HepG2 (cell line): ENCODE data around the gene RASSF7. TPM values are rescaled to one million over a fixed set of nuclear protein-coding genes. Genes with fewer than 3 reads are reported as not detected.

Source experiments
- ATF3 ChIP-seq: sonication (generic); formaldehyde crosslinking; IDR thresholded peaks from 2 replicates; pipeline ENCODE4 v1.4.0; 2020; ENCODE audit warnings: missing genetic modification reagents
- BORCS8-MEF2B ChIP-seq: sonication (generic); formaldehyde crosslinking; IDR thresholded peaks from 2 replicates; pipeline ENCODE4 v1.8.0; 2022; ENCODE audit warnings: mild to moderate bottlenecking, missing genetic modification reagents
- CCAR2 ChIP-seq: fragments of 200-400 bp; formaldehyde crosslinking; optimal IDR thresholded peaks from 2 replicates; pipeline ENCODE3; 2018; ENCODE audit warnings: low read depth, mild to moderate bottlenecking, low read length, moderate library complexity
- DR1 ChIP-seq: sonication (generic); formaldehyde crosslinking; IDR thresholded peaks from 2 replicates; pipeline ENCODE4 v1.8.0; 2021; ENCODE audit warnings: mild to moderate bottlenecking, missing genetic modification reagents, inconsistent platforms
- GPN1 ChIP-seq: sonication (generic); formaldehyde crosslinking; IDR thresholded peaks from 2 replicates; pipeline ENCODE4 v1.5.1; 2020; ENCODE audit warnings: missing genetic modification reagents, borderline replicate concordance
- JDP2 ChIP-seq: sonication (generic); formaldehyde crosslinking; IDR thresholded peaks from 2 replicates; pipeline ENCODE4 v1.8.1; 2022; ENCODE audit warnings: missing genetic modification reagents, borderline replicate concordance
- PAXIP1 ChIP-seq: sonication (generic); formaldehyde crosslinking; conservative IDR thresholded peaks from 2 replicates; pipeline ENCODE4 v1.4.0; 2020; ENCODE audit warnings: mild to moderate bottlenecking, missing genetic modification reagents, moderate library complexity
- SIN3A ChIP-seq: IDR thresholded peaks from 2 replicates; pipeline ENCODE4 v1.6.1; 2011; ENCODE audit warnings: low read depth, mild to moderate bottlenecking, control low read depth, low read length, borderline replicate concordance
- SIN3B ChIP-seq: fragments of 150-350 bp; IDR thresholded peaks from 2 replicates; pipeline ENCODE4 v1.6.1; 2014; ENCODE audit warnings: low read length
- SP140L ChIP-seq: sonication (generic); formaldehyde crosslinking; IDR thresholded peaks from 2 replicates; pipeline ENCODE4 v1.4.0; 2020; ENCODE audit warnings: missing genetic modification reagents, borderline replicate concordance
- SSRP1 ChIP-seq: IDR thresholded peaks from 2 replicates; pipeline ENCODE4 v1.6.1; 2016; ENCODE audit warnings: control low read depth
- ZNF512B ChIP-seq: sonication (generic); formaldehyde crosslinking; IDR thresholded peaks from 2 replicates; pipeline ENCODE4 v1.5.1; 2020; ENCODE audit warnings: missing genetic modification reagents, mild to moderate bottlenecking, borderline replicate concordance
- ZNF75D ChIP-seq: sonication (generic); formaldehyde crosslinking; IDR thresholded peaks from 2 replicates; pipeline ENCODE4 v1.8.1; 2023; ENCODE audit warnings: missing genetic modification reagents, mild to moderate bottlenecking, borderline replicate concordance
- ZNF776 ChIP-seq: sonication (generic); formaldehyde crosslinking; IDR thresholded peaks from 2 replicates; pipeline ENCODE4 v1.4.0; 2020; ENCODE audit warnings: mild to moderate bottlenecking, missing genetic modification reagents
- ZNF792 ChIP-seq: IDR thresholded peaks from 2 replicates; pipeline ENCODE4 v1.6.1; 2016
- ZSCAN20 ChIP-seq: sonication (generic); formaldehyde crosslinking; IDR thresholded peaks from 2 replicates; pipeline ENCODE4 v1.4.0; 2020; ENCODE audit warnings: missing genetic modification reagents, mild to moderate bottlenecking, borderline replicate concordance
- polyA plus RNA-seq, 8 experiments: library from polyadenylated mRNA; depleted of rRNA in 3 of 8; stranded (reverse) in 7 of 8; unstranded in 1 of 8; fragments of >200 nt; fragmentation: Illumina TruSeq in 4 of 8; extraction: Trizol in 4 of 8; gene quantifications; 2 replicates each; pipeline versions ENCODE4 v1.2.1 to v1.2.3, GENCODE V29; 2011 to 2016; ENCODE audit warnings: low read depth in 4 of 8, missing spikeins in 1 of 8, mixed read lengths in 1 of 8; ENCODE audit not compliant: insufficient read depth in 1 of 8
- total RNA-seq, 5 experiments: library from RNA; depleted of rRNA; stranded (reverse); fragments of >200 nt; fragmentation: Illumina TruSeq; extraction: Trizol; gene quantifications; 2 replicates each; pipeline ENCODE4 v1.2.3, GENCODE V29; 2016; ENCODE audit warnings: low read depth in 1 of 5
- TF ChIP-seq, protein P1 (sequence below): sonication (generic); formaldehyde crosslinking; IDR thresholded peaks from 2 replicates; pipeline ENCODE4 v1.8.1; 2023; ENCODE audit warnings: mild to moderate bottlenecking, inconsistent platforms, moderate library complexity, missing genetic modification reagents, borderline replicate concordance
- TF ChIP-seq, protein P2 (sequence below): sonication (generic); formaldehyde crosslinking; IDR thresholded peaks from 2 replicates; pipeline ENCODE4 v1.8.0; 2022; ENCODE audit warnings: low read depth, missing genetic modification reagents
- TF ChIP-seq, protein P3 (sequence below): sonication (generic); formaldehyde crosslinking; conservative IDR thresholded peaks from 2 replicates; pipeline ENCODE4 v1.8.0; 2022; ENCODE audit warnings: mild to moderate bottlenecking, moderate library complexity, missing genetic modification reagents

The RASSF7 gene
- total and polyA plus RNA-seq, 2 of the 13 experiments (the other 11 are each of a cell fraction or from before 2014, with no cell fraction given), result 20.2 to 28.6 TPM

DNA sequence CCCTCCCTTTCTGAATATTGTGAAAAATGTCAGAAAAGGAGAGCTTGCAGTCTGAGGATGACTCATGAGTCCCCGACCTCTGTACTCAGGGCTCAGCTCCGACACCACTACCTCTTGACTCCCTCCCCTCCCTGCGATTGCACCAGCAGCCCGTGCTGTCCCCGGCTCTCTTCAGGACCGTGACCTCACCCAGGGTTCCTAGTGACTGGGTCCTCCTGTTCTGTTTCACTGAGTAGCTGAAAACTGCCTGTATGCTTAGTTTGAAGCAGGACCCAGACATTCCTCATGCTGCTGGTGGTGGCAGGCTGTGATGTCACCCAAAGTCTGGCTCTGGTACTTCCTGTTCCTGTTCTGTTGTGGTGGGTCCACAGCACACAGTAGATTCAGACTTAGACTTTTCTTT lies 27.2 kb downstream of the RASSF7 start (continued):
- TF ChIP-seq JDP2 (CRISPR knock-in tag) (no peak), PAXIP1 (peak; percentile 82), ZNF512B (CRISPR knock-in tag) (no peak), SSRP1 (no peak), ZNF792 (CRISPR knock-in tag) (0 out of 2 replicates have a peak, but pooled peaks have one; percentile 24), SIN3A (peak; percentile 40; the same call in 1 of the 2 replicates), BORCS8-MEF2B (no peak), ZSCAN20 (CRISPR knock-in tag) (no peak), SP140L (no peak), GPN1 (CRISPR knock-in tag) (no peak), CCAR2 (no peak), DR1 (CRISPR knock-in tag) (no peak; the same call in 1 of the 2 replicates), ZNF776 (CRISPR knock-in tag) (no peak), SIN3B (no peak), ATF3 (CRISPR knock-in tag) (peak; percentile 98), ZNF75D (CRISPR knock-in tag) (no peak)
- TF ChIP-seq, protein P1, sequence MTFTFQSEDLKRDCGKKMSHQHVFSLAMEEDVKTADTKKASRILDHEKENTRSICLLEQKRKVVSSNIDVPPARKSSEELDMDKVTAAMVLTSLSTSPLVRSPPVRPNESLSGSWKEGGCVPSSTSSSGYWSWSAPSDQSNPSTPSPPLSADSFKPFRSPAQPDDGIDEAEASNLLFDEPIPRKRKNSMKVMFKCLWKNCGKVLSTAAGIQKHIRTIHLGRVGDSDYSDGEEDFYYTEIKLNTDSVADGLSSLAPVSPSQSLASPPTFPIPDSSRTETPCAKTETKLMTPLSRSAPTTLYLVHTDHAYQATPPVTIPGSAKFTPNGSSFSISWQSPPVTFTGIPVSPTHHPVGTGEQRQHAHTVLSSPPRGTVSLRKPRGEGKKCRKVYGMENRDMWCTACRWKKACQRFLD (CRISPR knock-in tag), result no peak
- TF ChIP-seq, protein P2, sequence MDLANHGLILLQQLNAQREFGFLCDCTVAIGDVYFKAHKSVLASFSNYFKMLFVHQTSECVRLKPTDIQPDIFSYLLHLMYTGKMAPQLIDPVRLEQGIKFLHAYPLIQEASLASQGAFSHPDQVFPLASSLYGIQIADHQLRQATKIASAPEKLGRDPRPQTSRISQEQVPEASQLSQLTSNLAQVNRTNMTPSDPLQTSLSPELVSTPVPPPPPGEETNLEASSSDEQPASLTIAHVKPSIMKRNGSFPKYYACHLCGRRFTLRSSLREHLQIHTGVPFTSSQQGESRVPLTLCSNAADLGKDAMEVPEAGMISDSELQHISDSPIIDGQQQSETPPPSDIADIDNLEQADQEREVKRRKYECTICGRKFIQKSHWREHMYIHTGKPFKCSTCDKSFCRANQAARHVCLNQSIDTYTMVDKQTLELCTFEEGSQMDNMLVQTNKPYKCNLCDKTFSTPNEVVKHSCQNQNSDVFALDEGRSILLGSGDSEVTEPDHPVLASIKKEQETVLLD (CRISPR knock-in tag), result no peak
- TF ChIP-seq, protein P3, sequence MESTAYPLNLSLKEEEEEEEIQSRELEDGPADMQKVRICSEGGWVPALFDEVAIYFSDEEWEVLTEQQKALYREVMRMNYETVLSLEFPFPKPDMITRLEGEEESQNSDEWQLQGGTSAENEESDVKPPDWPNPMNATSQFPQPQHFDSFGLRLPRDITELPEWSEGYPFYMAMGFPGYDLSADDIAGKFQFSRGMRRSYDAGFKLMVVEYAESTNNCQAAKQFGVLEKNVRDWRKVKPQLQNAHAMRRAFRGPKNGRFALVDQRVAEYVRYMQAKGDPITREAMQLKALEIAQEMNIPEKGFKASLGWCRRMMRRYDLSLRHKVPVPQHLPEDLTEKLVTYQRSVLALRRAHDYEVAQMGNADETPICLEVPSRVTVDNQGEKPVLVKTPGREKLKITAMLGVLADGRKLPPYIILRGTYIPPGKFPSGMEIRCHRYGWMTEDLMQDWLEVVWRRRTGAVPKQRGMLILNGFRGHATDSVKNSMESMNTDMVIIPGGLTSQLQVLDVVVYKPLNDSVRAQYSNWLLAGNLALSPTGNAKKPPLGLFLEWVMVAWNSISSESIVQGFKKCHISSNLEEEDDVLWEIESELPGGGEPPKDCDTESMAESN (CRISPR knock-in tag), result no peak
